Spleen (tissue), 11 donors: ENCODE results near the gene STARD7. TPM values are rescaled to one million over a fixed set of nuclear protein-coding genes. Genes with fewer than 3 reads are reported as not detected.

Experiments
- DNase-seq: peaks from one replicate; pipeline ENCODE4 v3.0.0-alpha.2; 2020
- H3K27ac ChIP-seq, 8 donors: fragments of 200-600 bp; sonication (generic) in 7 of 8; 1 replicate in 4 of 8; 2 replicates in 4 of 8; pipeline versions ENCODE4 v1.5.0 to v1.8.0; 2016 to 2021; ENCODE audit warnings: inconsistent platforms in 4 of 8, mild to moderate bottlenecking in 4 of 8, moderate library complexity in 1 of 8
- H3K27me3 ChIP-seq, 7 donors: fragments of 200-600 bp; sonication (generic) in 6 of 7; replicated peaks in 1 of 7; 1 replicate in 4 of 7; 2 replicates in 3 of 7; pipeline versions ENCODE4 v1.5.0 to v1.8.0; 2016 to 2021; ENCODE audit warnings: inconsistent platforms in 3 of 7, mild to moderate bottlenecking in 1 of 7
- H3K36me3 ChIP-seq, 6 donors: fragments of 200-600 bp; sonication (generic) in 5 of 6; 1 replicate in 4 of 6; 2 replicates in 2 of 6; pipeline versions ENCODE4 v1.5.0 to v1.8.0; 2016 to 2021; ENCODE audit warnings: inconsistent platforms in 2 of 6
- H3K4me1 ChIP-seq, 6 donors: fragments of 200-600 bp; sonication (generic) in 5 of 6; 1 replicate in 3 of 6; 2 replicates in 3 of 6; pipeline versions ENCODE4 v1.5.0 to v1.8.0; 2016 to 2021; ENCODE audit warnings: inconsistent platforms in 3 of 6
- H3K4me3 ChIP-seq, 8 donors: fragments of 200-600 bp; sonication (generic) in 7 of 8; 1 replicate in 4 of 8; 2 replicates in 4 of 8; pipeline versions ENCODE4 v1.5.0 to v1.8.0; 2016 to 2021; ENCODE audit warnings: inconsistent platforms in 4 of 8, mild to moderate bottlenecking in 4 of 8, moderate library complexity in 2 of 8
- H3K9me3 ChIP-seq, 8 donors: fragments of 200-600 bp; sonication (generic) in 7 of 8; 1 replicate in 4 of 8; 2 replicates in 4 of 8; pipeline versions ENCODE4 v1.5.0 to v1.8.0; 2016 to 2021; ENCODE audit warnings: inconsistent platforms in 4 of 8
- POLR2A ChIP-seq, 3 donors: fragments of 450-650 bp; IDR thresholded peaks; one replicate each; pipeline ENCODE4 v1.5.1; 2017; ENCODE audit warnings: antibody characterized with exemption in 3 of 3, mild to moderate bottlenecking in 1 of 3
- POLR2AphosphoS5 ChIP-seq, 3 donors: sonication (generic); formaldehyde crosslinking; IDR thresholded peaks; one replicate each; pipeline ENCODE4 v1.5.1; 2017; ENCODE audit warnings: antibody characterized with exemption in 3 of 3
- WGBS, 5 donors: extraction: QIAGEN DNeasy Blood & Tissue Kit in 3 of 5; methylation state at CpG; one replicate each; pipeline versions ENCODE4 v1.1.5 to v1.1.7; 2013 to 2018; 5-methylcytosine and 5-hydroxymethylcytosine counted together
- intact Hi-C: fragments of 100-400 bp; cut with DNase I; formaldehyde crosslinking; loops from one replicate; pipeline ENCODE4 v1.15.0; 2023; ENCODE audit warnings: low total_unique reads
- polyA plus RNA-seq, 3 donors: library from polyadenylated mRNA; stranded (reverse); fragments of 200-250 nt; gene quantifications; one replicate each; pipeline ENCODE4 v1.2.1, GENCODE V29; 2013
- total RNA-seq, 7 donors: library from RNA; depleted of rRNA in 3 of 7; stranded (reverse); fragments of >200 nt in 3 of 7; fragmentation: NEBNext Ultra II Directional in 4 of 7; extraction: Animal tissue kit (Norgen Biotek cat#: 25700) in 4 of 7; gene quantifications; one replicate each; pipeline versions ENCODE4 v1.1.0 to v1.2.1, GENCODE V29; 2016 to 2021
- TF ChIP-seq, protein P1 (sequence below), 11 experiments: fragments of 200-600 bp in 7 of 11; fragments of 450-650 bp in 4 of 11; sonication (generic) in 4 of 11; IDR thresholded peaks in 8 of 11; conservative IDR thresholded peaks in 3 of 11; 1 replicate in 7 of 11; 2 replicates in 4 of 11; pipeline versions ENCODE4 v1.4.0 to v1.8.0; 2016 to 2021; ENCODE audit warnings: antibody characterized with exemption in 11 of 11, inconsistent platforms in 4 of 11, mild to moderate bottlenecking in 1 of 11
- donor health status: healthy with polysubstance abuse.
- donor health status: DM: no; HTN: no; CAD: no; lungs with moderate emphysema.
- donor health status: DM: no; HTN: no; CAD: no.
- donor health status: Bipolar disorder and iron deficiency.
- donor health status: healthy.
- donor health status: DM: no; HTN: no; CAD: no.
- donor health status: DM: yes; HTN: yes; CAD: no.

The STARD7 gene
- total and polyA plus RNA-seq, 10 donors: 45.1 to 174 (median 108) TPM

DNA sequence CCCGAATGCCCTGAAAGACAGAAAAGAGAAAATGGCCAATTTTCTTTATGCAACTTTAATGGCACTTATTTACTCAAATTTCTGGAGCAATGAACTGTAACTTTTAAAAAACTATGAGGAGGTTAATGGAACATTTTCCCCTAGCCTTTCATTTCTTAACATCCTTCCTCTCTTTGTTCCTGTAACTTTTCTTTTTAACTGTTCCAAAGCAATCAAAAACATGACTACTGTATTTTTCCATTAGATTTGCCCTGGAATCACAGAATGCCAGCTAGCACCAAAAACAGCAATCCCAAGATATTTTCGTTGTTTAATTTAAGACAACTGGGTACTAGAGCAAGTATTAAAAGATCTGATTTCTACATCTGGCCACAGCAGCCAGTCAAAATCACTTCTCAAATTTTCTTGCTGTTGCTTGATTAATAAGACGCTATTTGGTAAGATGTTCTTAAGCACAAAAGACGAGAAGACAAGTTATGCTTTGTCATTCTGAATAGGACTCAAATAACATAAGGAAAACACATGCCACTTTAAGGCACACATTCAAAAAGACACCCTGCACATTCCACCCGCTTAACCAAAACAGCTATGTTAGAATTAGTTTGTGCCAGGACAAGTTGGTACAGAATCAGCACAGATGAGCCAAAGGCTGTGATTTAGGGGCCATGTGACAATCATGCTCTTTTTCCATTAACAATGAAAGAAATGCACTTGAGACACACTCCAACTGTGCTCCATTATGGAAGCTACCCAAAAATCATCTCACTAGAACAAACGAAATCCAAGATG is 3.6 kb downstream of the STARD7 start:
- TF ChIP-seq POLR2AphosphoS5 (IDR thresholded peaks at IDR 0.05) (no peak), POLR2A (IDR thresholded peaks at IDR 0.05) (no peak)
- TF ChIP-seq, protein P1, sequence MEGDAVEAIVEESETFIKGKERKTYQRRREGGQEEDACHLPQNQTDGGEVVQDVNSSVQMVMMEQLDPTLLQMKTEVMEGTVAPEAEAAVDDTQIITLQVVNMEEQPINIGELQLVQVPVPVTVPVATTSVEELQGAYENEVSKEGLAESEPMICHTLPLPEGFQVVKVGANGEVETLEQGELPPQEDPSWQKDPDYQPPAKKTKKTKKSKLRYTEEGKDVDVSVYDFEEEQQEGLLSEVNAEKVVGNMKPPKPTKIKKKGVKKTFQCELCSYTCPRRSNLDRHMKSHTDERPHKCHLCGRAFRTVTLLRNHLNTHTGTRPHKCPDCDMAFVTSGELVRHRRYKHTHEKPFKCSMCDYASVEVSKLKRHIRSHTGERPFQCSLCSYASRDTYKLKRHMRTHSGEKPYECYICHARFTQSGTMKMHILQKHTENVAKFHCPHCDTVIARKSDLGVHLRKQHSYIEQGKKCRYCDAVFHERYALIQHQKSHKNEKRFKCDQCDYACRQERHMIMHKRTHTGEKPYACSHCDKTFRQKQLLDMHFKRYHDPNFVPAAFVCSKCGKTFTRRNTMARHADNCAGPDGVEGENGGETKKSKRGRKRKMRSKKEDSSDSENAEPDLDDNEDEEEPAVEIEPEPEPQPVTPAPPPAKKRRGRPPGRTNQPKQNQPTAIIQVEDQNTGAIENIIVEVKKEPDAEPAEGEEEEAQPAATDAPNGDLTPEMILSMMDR (IDR thresholded peaks at IDR 0.05 in 8 of 11, conservative IDR thresholded peaks at IDR 0.05 in 3 of 11): no peak
- Histone ChIP-seq H3K4me3 (peak overlapping the region in 2 of 8 donors; percentile 15 to 49), H3K27ac (peak overlapping the region in 7 of 8 donors; percentile 45 to 80 (median 69)), H3K27me3 (no peaks in the 10 kb centered on the region), H3K4me1 (peaks cover 67 to 89% (median 84%) of the 10 kb centered on the region in 6 donors), H3K9me3 (no peaks in the 10 kb centered on the region), H3K36me3 (no peaks in the 10 kb centered on the region)
- WGBS, 5 donors: 24 to 55% (median 42%) methylated on average over 6 of the region's 6 CpGs
- intact Hi-C loops: loop anchor here (5.0 kb wide), 1 partner anchor 62 kb away; the partner anchor contains the start of genes CIAO1 and TMEM127
- DNase-seq: no peak

DNA sequence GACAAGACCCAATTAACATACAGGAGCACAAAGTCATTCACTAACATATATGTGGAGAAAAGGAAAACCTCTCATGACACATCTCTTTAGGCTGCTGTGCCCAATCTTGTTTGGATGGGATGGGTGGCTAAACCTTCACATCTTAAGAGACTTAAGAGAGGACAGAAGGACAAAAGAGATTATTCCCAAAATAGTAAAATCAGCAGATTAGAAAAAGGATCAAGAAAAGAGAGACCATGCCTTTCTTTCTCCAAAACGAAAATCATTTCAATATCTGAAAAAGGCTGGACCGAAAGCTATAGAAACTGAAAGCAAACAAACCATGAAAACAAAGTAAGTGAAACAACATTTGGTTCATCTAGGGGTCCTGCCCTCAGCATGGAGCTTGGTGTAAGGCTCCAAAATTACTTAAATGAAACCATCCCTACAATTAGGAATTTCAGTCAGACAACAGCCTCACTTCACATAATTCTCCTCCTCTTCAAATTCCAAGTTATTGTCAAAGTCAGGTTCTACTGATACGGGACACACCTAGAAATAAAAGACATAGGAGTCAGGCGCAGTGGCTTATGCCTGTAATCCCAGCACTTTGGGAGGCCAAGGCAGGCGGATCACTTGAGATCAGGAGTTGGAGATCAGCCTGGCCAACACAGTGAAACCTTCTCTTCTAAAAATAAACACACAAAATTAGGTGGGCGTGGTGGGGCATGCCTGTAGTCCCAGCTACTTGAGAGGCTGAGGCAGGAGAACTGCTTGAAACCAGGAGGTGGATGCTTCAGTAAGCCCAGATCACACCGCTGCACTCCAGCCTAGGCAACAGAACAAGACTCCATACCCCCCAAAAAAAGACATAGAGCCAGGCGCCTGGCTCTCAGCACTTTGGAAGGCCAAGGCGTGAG is 5.2 kb downstream of the STARD7 start:
- no peaks in the 10 kb centered on the region for H3K36me3 ChIP-seq
- TF ChIP-seq POLR2A (IDR thresholded peaks at IDR 0.05) (no peak), POLR2AphosphoS5 (IDR thresholded peaks at IDR 0.05) (no peak)
- TF ChIP-seq, protein P1 (IDR thresholded peaks at IDR 0.05 in 8 of 11, conservative IDR thresholded peaks at IDR 0.05 in 3 of 11): no peak
- H3K4me3 ChIP-seq: peak overlapping the region in 3 of 8 donors; percentile 12 to 49 (median 14)
- no peak for DNase-seq
- H3K27me3 ChIP-seq: no peaks in the 10 kb centered on the region
- H3K27ac ChIP-seq: peak overlapping the region in 7 of 8 donors; percentile 45 to 80 (median 69)
- WGBS, 5 donors: 59 to 74% (median 73%) methylated on average over 9 of the region's 9 CpGs
- intact Hi-C loops: no loop called here
- peaks cover 59 to 94% (median 91%) of the 10 kb centered on the region in 6 donors for H3K4me1 ChIP-seq
- H3K9me3 ChIP-seq: no peaks in the 10 kb centered on the region

DNA sequence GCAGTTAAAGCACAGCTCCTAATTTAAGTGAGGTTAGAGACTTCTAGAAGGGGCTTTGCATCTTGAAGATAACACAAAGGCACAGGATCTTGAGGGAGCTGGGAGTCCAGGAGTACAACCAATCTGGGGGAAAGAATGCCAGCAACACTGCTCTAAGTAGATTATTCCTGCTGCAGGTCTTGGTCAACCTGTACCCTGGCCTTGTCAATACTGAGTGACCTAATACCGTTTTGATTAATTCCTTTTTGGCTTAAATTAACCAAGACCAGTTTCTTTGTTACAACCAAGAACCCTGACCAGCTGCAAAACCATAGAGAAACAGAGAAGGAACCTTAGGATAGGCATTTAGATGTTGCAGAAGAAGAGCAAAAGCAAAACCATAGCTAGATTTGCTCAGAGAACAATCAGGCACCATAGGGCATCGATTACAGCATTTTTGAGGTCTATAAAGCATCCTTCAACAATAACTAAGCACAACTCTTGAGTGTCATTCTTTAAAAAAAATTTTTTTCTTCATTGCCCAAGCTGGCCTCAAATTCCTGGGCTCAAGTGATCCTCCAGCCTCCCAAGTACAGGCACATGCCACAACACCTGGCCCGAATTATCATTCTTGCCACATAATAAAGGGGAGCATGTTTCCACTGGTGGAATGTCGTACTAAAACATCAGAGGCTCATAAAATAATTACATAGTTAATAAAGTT is 6.3 kb downstream of the STARD7 start:
- Histone ChIP-seq H3K27ac (peak overlapping the region in 7 of 8 donors; percentile 36 to 80 (median 69)), H3K9me3 (no peaks in the 10 kb centered on the region), H3K4me1 (peaks cover 59 to 100% (median 94%) of the 10 kb centered on the region in 6 donors), H3K36me3 (no peaks in the 10 kb centered on the region), H3K27me3 (no peaks in the 10 kb centered on the region), H3K4me3 (no peak overlapping the region)
- DNase-seq: no peak
- intact Hi-C loops: no loop called here
- 68 to 85% (median 79%) methylated on average over 4 of the region's 4 CpGs for WGBS, 5 donors
- TF ChIP-seq POLR2A (IDR thresholded peaks at IDR 0.05): no peak
- TF ChIP-seq POLR2AphosphoS5 (IDR thresholded peaks at IDR 0.05): no peak
- TF ChIP-seq, protein P1 (IDR thresholded peaks at IDR 0.05 in 8 of 11, conservative IDR thresholded peaks at IDR 0.05 in 3 of 11): no peak
